H1 (cell line): Measurements from ENCODE around the gene PPP3CB. TPM values are rescaled to one million over a fixed set of nuclear protein-coding genes. Genes with fewer than 3 reads are reported as not detected.
A peak's percentile ranks its signal among the peaks of the same experiment; 100 is the strongest.

Source experiments
- ASH2L ChIP-seq: fragments of 200-600, 300-600 bp; sonication (generic); IDR thresholded peaks from one replicate; pipeline ENCODE4 v1.7.1; 2017; ENCODE audit warnings: low read length
- BACH1 ChIP-seq: IDR thresholded peaks from 2 replicates; pipeline ENCODE4 v1.6.1; 2012; ENCODE audit warnings: low read length, improper control_type of control experiment
- BCL11A ChIP-seq, 2 experiments: IDR thresholded peaks; one replicate each; pipeline ENCODE4 v1.6.1; 2011; ENCODE audit warnings: low read depth in 2 of 2, low read length in 2 of 2, mild to moderate bottlenecking in 2 of 2
- CBX8 ChIP-seq: fragments of 300-800, 300-1000 bp; sonication (generic); IDR thresholded peaks from 2 replicates; pipeline ENCODE4 v1.7.1; 2016; ENCODE audit warnings: low read depth, low read length, borderline replicate concordance
- CEBPB ChIP-seq: IDR thresholded peaks from 2 replicates; pipeline ENCODE4 v1.6.1; 2012; ENCODE audit warnings: low read depth, low read length
- CHD2 ChIP-seq: IDR thresholded peaks from 2 replicates; pipeline ENCODE4 v1.6.1; 2012; ENCODE audit warnings: low read length, improper control_type of control experiment
- CREB1 ChIP-seq: IDR thresholded peaks from 2 replicates; pipeline ENCODE4 v1.6.1; 2012; ENCODE audit warnings: inconsistent platforms
- GABPA ChIP-seq: IDR thresholded peaks from 2 replicates; pipeline ENCODE4 v1.6.1; 2011; ENCODE audit warnings: mild to moderate bottlenecking, low read length, moderate library complexity, borderline replicate concordance; ENCODE audit not compliant: insufficient read depth
- HDAC6 ChIP-seq: IDR thresholded peaks from one replicate; pipeline ENCODE4 v1.7.1; 2012; ENCODE audit warnings: low read depth, mild to moderate bottlenecking, inconsistent platforms, low read length, moderate library complexity
- KDM4A ChIP-seq: IDR thresholded peaks from one replicate; pipeline ENCODE4 v1.7.1; 2012; ENCODE audit warnings: low read depth, mild to moderate bottlenecking, moderate library complexity, low read length, inconsistent platforms; ENCODE audit not compliant: severe bottlenecking
- NRF1 ChIP-seq: IDR thresholded peaks from 2 replicates; pipeline ENCODE4 v1.6.1; 2011; ENCODE audit warnings: mild to moderate bottlenecking, low read depth, low read length, improper control_type of control experiment
- POLR2A ChIP-seq, 2 experiments: IDR thresholded peaks; 1 replicate in 1 of 2; 2 replicates in 1 of 2; pipeline ENCODE4 v1.6.1; 2011; ENCODE audit warnings: low read depth in 2 of 2, low read length in 2 of 2, mild to moderate bottlenecking in 2 of 2; ENCODE audit errors: control extremely low read depth in 1 of 2
- POLR2AphosphoS5 ChIP-seq: IDR thresholded peaks from 2 replicates; pipeline ENCODE4 v1.6.1; 2011; ENCODE audit warnings: low read depth, low read length
- RNF2 ChIP-seq: fragments of 200-900, 300-1000 bp; sonication (generic); IDR thresholded peaks from 2 replicates; pipeline ENCODE4 v1.7.1; 2016; ENCODE audit warnings: borderline replicate concordance, low read depth, mild to moderate bottlenecking, antibody characterized with exemption, low read length; ENCODE audit not compliant: poor library complexity, severe bottlenecking; ENCODE audit errors: missing control alignments
- SAP30 ChIP-seq: fragments of 300-600 bp; sonication (generic); IDR thresholded peaks from 2 replicates; pipeline ENCODE4 v1.7.1; 2012; ENCODE audit warnings: low read length, moderate library complexity, mild to moderate bottlenecking, inconsistent platforms; ENCODE audit not compliant: insufficient read depth, insufficient replicate concordance
- SIN3A ChIP-seq, 2 experiments: IDR thresholded peaks in 1 of 2; conservative IDR thresholded peaks in 1 of 2; 2 replicates each; pipeline ENCODE4 v1.6.1; 2011 to 2012; ENCODE audit warnings: low read length in 2 of 2, improper control_type of control experiment in 1 of 2, low read depth in 1 of 2, mild to moderate bottlenecking in 1 of 2
- SUZ12 ChIP-seq: fragments of 200-600 bp; sonication (generic); IDR thresholded peaks from 2 replicates; pipeline ENCODE4 v1.6.1; 2012; ENCODE audit warnings: mild to moderate bottlenecking, inconsistent platforms, low read length, moderate library complexity, mixed read lengths
- TAF1 ChIP-seq: IDR thresholded peaks from 2 replicates; pipeline ENCODE4 v1.6.1; 2011; ENCODE audit warnings: mild to moderate bottlenecking, low read depth, low read length
- TAF7 ChIP-seq: optimal IDR thresholded peaks from 2 replicates; pipeline ENCODE3; 2011; ENCODE audit warnings: low read depth, mild to moderate bottlenecking, inconsistent platforms, low read length, moderate library complexity, borderline replicate concordance
- polyA plus RNA-seq, 7 experiments: library from polyadenylated mRNA; depleted of rRNA in 3 of 7; stranded (reverse) in 5 of 7; unstranded in 2 of 7; fragments of >200 nt in 5 of 7; fragments of 200-250 nt in 2 of 7; gene quantifications; 1 replicate in 5 of 7; 2 replicates in 1 of 7; 4 replicates in 1 of 7; pipeline versions ENCODE4 v1.2.1 to v1.2.3, GENCODE V29; 2011 to 2013; ENCODE audit warnings: missing spikeins in 2 of 7, mixed read lengths in 2 of 7
- total RNA-seq: library from RNA; stranded (reverse); fragmentation: NEBNext Ultra II Directional; extraction: Animal tissue kit (Norgen Biotek cat#: 25700); gene quantifications from 2 replicates; pipeline ENCODE4 v1.2.1, GENCODE V29; 2021
- TF ChIP-seq, protein P1 (sequence below): IDR thresholded peaks from 2 replicates; pipeline ENCODE4 v1.6.1; 2012; ENCODE audit warnings: inconsistent platforms
- TF ChIP-seq, protein P2 (sequence below): IDR thresholded peaks from 2 replicates; pipeline ENCODE4 v1.6.1; 2011; ENCODE audit warnings: low read depth, mild to moderate bottlenecking, low read length; ENCODE audit not compliant: insufficient read depth
- TF ChIP-seq, protein P3 (sequence below): IDR thresholded peaks from 2 replicates; pipeline ENCODE4 v1.6.1; 2012; ENCODE audit warnings: inconsistent platforms

Gene PPP3CB
- total and polyA plus RNA-seq, 2 of the 8 experiments (the other 6 are each of a cell fraction or from before 2014, with no cell fraction given), result 10.5 to 36.3 TPM

DNA sequence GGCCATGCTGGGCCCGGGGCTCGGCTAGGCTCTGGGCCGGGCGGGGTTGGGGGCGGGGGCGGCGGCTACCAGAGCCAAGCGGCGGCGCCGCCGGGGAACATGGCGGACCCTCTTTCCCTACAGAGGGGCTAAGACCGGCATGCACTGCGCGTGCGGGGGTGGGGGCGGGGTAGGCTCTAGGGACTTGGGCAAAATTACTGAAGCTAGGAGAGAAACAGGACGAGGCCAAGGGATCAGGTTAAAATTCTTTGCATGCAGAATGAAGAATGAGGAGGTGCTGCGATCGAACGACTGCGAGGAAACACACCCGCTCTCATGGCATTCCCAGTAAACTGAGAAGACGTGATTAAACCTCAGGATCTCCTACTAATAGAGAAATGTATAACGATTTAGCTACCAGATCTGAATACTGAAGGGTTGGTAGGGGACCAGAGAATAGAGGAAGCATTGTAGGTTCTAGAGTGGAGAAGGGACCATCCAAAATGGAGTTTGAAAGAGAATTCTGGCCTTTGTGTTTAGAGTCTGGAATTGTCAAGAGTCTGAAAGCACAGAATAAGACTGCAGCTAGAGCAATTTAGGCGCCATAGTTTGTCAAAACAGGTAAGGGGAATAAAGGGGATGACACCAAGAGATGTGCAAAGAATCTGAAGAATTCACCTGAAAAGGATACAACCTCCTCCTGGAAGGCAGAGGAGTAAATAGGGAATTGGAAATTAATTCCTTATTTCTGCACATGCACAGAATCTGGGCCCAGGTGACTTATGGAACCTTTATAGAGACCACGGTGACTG lies at the start of gene PPP3CB (continued):
- TF ChIP-seq CHD2, result peak; percentile 63
- TF ChIP-seq CBX8, result no peak
- no peak for TF ChIP-seq HDAC6
- TF ChIP-seq POLR2AphosphoS5, result peak; percentile 59
- TF ChIP-seq, protein P1, sequence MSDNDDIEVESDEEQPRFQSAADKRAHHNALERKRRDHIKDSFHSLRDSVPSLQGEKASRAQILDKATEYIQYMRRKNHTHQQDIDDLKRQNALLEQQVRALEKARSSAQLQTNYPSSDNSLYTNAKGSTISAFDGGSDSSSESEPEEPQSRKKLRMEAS, result peak; percentile 48
- peak; percentile 73 for TF ChIP-seq TAF1
- no peak for TF ChIP-seq BACH1
- no peak for TF ChIP-seq GABPA
- TF ChIP-seq ASH2L, result peak; percentile 53
- no peak for TF ChIP-seq CREB1
- no peak for TF ChIP-seq SAP30
- TF ChIP-seq, protein P2, sequence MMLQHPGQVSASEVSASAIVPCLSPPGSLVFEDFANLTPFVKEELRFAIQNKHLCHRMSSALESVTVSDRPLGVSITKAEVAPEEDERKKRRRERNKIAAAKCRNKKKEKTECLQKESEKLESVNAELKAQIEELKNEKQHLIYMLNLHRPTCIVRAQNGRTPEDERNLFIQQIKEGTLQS, result no peak
- TF ChIP-seq NRF1, result no peak
- no peak for TF ChIP-seq SUZ12
- peak in 1 of 2 experiments; percentile 21; a peak in 1 of 3 replicates for TF ChIP-seq POLR2A (IDR thresholded peaks at IDR 0.05; ENCODE audit: control extremely low read depth in 1 of 2, low read depth in 2 of 2, low read length in 2 of 2)
- no peak for TF ChIP-seq BCL11A (IDR thresholded peaks at IDR 0.05; ENCODE audit: low read depth in 2 of 2, low read length in 2 of 2)
- TF ChIP-seq RNF2, result no peak
- TF ChIP-seq, protein P3, sequence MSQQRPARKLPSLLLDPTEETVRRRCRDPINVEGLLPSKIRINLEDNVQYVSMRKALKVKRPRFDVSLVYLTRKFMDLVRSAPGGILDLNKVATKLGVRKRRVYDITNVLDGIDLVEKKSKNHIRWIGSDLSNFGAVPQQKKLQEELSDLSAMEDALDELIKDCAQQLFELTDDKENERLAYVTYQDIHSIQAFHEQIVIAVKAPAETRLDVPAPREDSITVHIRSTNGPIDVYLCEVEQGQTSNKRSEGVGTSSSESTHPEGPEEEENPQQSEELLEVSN, result no peak
- TF ChIP-seq CEBPB, result no peak
- TF ChIP-seq TAF7, result peak; percentile 14
- peak in 1 of 2 experiments; percentile 73; a peak in 1 of 4 replicates for TF ChIP-seq SIN3A (conservative IDR thresholded peaks at IDR 0.05 in 1 of 2, IDR thresholded peaks at IDR 0.05 in 1 of 2; ENCODE audit: low read depth in 1 of 2, low read length in 2 of 2)
- no peak for TF ChIP-seq KDM4A
